GM21360 (cell line): ENCODE measurements around the gene FBXL20.
"Not testable (repeated sequence)": the region's sequence is repeated elsewhere in the genome, so short reads cannot be mapped to it uniquely, and the experiment has no call there.

Experiments
- ATAC-seq: cut with Tn5 transposase; IDR thresholded peaks from one replicate; pipeline ENCODE4 v1.9.1; 2021; ENCODE audit warnings: mild to moderate bottlenecking, moderate library complexity; ENCODE audit not compliant: unreplicated experiment

The FBXL20 gene

DNA sequence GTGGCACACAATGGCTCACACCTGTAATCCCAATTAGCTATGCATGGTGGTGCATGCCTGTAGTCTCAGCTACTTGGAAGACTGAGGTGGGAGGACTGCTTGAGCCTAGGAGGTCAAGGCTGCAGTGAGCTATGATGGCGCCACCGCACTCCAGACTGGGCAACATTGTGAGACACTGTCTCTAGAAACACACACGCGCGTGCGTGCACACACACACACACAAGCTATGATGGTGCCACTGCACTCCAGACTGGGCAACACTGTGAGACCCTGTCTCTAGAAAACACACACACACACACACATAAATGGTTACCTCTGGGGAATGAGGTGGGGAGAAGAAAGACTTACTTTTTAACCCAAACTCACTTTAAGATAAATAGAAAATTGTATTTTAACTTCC is 16.4 kb downstream of the FBXL20 start:
- no peak for ATAC-seq

DNA sequence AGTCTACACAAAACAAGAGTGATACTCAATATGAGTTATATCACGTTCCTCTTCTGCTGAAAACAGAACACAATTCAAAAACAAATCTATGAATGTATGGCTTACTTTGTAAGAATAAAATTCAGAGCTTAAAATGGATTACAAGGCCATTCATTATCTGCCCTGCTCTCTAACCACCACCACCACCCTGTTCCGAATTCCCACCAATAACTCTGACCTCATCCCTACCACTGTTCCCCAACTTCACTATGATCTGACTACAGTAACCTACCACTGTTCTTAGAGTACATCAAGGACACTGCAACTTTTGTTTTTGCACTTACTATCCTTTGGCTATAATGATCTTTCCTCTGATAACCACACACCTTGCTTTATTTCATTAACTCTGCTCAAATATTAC is 21.3 kb downstream of the FBXL20 start:
- no peak for ATAC-seq

DNA sequence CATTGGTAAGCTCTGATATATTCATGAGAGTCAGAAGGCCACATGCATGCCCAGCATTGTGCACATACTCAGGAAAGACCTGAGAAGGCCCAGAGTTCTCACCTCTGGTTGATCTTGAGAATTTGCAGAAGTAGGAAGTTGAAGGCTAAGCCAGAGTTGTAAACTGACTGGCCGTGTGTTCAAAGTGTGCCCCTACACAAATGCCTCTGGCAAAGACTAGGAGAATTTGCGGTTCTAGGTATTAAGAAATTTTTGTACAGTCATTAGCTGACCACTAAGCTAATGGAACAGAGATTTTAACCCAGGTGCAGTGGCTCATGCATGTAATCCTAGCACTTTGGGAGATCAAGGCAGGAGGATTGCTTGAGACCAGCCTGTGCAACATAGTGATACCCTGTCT is 25.0 kb downstream of the FBXL20 start:
- no peak for ATAC-seq

DNA sequence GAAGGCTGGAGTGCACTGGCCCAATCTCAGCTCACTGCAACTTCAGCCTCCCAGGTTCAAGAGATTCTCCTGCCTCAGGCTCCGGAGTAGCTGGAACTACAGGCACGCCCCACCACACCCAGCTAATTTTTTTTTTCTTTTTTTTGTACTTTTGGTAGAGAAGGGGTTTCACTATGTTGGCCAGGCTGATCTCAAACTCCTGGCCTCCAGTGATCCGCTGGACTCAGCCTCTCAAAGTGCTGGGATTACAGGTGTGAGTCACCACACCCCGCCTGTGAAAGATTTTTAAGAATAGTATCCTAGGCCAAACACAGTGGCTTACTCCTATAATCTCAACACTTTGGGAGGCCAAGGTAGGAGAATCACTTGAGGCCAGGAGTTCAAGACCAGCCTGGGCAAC is 33.6 kb downstream of the FBXL20 start:
- ATAC-seq, result not testable (repeated sequence)

DNA sequence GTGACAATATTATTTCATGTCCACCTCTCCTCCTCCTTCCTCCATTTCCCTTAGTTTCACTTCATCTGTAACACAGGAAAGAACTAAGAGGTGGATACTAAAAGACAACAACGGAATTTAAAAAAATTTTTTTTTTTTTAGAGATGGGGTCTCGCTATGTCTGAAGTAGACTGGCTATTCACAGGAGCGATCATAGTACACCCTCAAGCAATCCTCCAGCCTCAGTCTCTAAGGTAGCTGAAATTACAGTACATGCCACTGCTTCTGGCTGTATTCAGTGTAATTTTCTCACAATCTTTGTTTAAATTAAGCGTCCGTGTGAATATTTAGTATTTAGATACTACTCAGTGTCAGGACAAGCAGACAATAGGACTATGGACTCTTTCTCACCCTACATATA is 35.6 kb downstream of the FBXL20 start:
- no peak for ATAC-seq

DNA sequence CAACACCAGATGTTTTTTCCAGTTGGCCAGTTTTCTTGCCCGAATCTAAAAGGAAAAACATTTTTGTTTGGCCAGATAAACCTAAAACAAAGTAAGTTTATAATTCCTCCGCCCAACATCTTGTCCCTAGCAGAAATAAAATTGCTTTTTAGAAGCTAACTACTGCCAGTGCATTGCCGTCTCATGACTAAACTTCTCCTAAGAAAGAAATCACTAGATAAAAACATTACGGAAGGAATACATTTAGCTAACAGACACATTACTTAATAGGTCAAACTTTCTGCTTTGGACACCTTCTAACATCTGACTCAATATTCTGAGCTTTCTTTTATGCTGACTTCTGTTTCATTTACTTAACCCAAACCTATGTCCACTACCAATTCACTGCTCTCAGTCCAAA is 36.2 kb downstream of the FBXL20 start:
- no peak for ATAC-seq

DNA sequence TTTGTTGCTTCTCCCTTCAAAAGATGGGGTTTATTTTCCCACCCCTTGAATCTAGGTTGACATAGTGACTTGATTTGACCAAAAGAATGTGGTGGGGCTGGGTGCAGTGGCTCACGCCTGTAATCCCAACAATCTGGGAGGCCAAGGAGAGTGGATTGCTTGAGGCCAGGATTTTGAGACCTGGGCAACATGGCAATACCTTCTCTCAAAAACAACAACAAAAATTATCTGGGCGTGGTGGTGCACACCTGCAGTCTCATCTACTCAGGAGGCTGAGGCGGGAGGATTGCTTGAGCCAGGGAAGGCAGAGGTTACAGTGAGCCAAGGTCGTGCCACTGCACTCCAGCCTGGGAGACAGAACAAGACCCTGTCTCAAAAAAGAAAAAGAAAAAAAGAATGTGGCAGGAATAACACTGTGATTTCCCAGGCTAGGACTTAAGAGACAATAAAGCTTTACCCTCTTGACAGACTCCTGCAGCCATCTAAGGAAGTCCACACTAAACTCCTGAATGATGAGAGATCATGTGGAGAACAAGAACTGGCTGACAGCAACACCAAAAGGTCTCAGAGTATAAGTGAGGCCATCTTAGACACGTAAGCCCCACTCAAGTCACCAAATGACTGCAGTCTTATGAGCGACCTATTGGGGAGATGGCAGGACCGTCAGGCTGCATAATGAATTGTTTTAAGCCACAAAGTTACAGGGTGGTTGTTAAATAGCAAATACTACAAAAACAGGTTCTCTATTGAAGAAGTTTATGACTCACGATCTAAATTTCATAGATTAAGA is 37.0 kb downstream of the FBXL20 start:
- no peak for ATAC-seq

DNA sequence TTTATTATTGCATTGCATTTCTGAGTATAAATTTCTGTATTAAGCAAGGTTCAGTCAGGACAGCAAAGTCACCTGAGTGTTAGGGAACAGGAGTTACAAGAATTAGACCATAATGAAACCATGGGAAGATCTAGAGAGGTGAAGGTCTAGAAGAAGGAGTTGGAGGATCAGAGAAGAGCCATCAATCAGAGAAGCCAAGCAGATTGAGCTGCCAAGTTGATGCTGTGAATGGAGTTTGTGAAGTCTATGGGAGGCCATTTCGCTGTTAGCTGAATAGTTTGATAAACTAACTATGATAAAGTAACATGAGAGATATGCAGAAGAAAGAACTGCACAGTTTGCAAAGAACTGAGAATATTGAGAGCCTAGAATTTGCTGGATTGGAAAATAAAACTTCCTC is 40.4 kb downstream of the FBXL20 start:
- no peak for ATAC-seq

DNA sequence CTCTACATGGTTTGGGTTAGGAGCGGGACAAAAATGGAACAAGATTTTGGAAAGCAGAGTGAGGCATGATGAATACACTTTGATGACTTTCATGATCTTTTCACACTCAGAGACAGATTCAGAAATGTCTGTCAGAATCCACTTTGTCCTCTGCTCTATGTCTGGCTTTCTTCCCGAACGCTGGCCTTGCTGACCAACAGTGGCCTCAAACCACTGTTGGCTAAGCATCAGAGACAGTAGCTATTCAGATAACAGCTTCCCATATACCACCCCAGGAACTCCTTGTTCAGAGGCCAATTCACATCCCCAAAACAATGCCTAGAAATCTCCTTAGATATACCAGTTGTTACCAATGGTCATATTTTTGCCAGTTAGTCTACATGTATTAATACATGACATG is 40.9 kb downstream of the FBXL20 start:
- ATAC-seq, result no peak

DNA sequence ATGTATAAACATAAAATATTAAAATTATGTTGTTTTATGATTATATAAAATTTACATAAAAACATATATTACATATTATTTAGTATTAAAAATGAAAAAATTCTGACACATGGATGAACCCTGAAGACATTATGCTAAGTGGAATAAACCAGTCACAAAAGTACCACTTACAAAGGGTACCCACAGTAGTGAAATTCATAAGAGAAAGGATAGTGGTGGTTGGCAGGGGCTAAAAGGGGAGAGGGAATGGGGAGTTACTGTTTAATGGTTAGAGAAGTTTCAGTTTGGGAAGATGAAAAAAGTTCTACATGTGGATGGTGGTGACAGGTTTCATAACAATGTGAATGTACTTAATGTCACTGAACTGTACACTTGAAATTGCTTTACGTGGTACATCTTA is 41.4 kb downstream of the FBXL20 start:
- no peak for ATAC-seq

DNA sequence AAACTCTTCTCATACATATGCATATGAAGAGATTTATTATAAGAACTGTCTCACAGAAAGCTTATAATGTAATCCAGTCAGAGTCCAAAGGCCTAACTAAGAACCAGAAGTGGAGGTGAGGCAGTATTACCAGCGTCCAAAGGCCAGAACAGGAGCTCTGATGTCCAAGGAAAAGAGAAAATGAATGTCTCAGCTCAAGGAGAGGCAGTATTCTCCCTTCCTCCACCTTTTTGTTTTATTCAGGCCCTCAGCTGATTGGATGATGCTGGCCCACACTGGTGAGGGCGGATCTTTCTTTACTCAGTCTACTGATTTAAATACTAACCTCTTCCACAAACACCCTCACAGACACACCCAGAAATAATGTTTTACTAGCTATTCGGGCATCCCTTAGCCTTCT is 43.4 kb downstream of the FBXL20 start:
- no peak for ATAC-seq

DNA sequence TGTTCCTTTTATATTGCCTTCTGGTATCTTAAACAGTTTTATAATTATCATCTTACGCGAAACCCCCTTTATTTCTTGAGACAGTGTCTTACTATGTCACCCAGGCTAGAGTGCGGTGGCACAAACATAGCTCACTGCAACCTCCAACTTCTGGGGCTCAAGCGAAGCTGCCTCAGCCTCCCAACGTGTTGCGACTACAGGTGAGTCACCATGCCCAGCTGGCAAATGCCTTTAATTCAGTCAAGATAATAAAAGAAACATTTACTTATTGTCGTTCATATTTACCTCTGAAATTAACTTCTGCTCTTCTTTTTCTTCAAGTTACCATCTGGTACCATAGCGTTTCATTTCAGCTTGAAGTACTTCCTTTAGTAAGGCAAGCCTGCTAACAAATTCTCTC is 43.9 kb downstream of the FBXL20 start:
- ATAC-seq, result no peak

DNA sequence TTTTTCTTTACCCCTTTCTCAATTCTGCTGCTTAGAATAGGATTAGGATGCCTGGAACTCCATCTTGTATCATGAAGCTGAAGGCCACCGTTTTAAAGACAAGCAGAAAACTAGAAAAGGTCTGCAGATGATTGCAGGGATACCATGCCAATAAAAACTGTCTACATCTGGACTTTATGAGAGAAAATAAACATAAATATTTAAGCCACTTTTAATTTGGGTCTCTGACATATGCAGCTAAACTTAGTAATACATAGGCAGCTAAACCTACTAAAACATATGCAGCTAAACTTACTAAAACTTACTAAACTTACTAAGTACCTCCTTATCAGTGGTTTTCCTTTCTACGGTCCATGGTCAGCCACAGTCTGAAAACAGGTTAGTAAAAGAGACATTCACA is 48.4 kb downstream of the FBXL20 start:
- no peak for ATAC-seq

DNA sequence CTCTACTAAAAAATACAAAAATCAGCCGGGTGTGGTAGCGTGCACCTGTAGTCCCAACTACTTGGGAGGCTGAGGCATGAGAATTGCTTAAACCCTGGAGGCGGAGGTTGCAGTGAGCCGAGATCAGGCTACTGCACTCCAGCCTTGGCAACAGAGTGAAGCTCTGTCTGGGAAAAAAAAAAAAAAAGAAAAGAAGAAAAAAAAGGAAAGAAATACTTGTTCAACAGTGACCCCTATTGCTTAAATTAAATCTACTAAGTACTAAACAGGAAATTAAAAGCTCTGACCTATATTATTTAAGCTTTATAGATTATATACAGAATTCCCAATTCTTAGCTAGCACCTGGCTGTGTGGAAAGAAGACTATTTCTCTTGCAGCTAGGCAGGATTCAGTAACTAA is 48.9 kb downstream of the FBXL20 start:
- ATAC-seq, result no peak

DNA sequence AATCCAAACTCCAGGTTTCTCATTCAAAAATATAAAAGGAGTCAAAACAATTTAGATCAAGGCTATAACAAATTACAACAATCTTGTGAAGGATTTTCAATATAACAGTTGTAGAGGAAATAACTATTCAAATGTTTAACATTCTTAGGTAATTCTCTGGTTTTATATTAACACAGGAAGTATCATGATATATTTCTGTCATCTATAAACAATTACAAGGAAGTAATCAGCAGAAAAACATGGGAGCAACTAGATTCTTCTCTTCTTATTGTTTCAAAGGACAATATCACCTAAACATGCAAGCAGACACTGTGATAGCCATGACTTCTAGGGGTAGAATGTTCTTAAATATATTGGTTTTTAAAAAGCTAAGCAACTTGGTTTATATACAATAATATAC is 49.9 kb downstream of the FBXL20 start:
- no peak for ATAC-seq

DNA sequence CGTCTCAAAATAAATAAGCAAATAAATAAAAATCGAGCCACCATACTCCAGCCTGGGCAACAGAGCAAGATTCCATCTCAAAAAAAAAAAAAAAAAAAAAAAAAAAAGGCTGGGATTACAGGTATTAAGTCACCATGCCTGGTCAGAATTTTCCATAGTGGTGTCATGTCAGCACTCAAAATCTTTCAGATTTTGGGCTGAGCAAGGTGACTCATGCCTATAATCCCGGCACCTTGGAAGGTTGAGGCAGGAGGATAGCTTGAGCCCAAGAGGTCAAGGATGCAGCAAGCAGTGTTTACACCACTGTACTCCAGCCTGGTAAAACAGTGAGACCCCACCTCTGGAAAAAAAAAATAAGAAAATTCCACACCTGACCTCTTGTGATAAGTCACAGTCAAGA is 52.2 kb downstream of the FBXL20 start:
- ATAC-seq, result no peak

DNA sequence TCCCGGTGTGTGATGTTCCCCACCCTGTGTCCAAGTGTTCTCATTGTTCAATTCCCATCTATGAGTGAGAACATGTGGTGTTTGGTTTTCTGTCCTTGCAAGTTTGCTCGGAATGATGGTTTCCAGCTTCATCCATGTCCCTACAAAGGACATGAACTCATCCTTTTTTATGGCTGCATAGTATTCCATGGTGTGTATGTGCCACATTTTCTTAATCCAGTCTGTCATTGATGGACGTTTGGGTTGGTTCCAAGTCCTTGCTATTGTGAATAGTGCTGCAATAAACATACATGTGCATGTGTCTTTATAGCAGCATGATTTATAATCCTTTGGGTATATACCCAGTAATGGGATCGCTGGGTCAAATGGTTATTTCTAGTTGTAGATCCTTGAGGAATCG is 54.6 kb downstream of the FBXL20 start:
- ATAC-seq, result not testable (repeated sequence)

DNA sequence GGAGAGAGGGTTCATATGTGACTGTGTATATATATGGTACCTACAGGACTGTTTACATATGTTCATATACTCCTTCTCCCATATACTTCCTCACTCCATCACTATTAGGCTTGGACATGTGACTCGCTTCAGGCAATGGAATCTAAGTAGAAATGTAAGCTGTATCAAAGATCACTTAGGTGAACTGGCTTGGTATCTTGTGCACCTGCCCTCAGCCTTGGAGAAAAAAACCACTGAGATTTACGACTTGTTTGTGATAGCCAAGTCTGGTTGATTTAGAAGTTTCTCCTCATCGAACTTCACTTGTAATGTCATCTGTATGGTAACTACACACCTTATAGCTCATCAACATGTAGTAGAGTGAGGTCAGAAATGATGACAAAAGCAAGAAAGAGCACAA is 59.9 kb downstream of the FBXL20 start:
- ATAC-seq, result no peak

DNA sequence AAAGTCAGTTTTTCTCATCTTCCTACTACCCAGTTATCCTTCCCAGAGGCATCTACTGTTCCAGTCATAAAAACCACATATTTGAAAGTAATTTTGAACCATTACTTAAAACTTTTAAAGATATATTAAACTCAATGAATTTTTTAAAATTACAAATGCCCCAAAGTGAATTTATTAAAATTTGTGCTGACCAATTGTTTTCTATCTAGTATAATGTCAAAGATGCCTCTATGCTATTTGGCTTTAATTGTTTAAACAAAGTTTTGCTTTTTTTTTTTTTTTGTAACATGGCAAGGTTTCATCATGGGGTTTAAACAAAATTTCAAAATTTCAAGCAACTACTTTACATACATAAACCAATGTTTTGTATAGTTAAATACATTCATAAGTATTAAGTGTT is 60.7 kb downstream of the FBXL20 start:
- ATAC-seq, result no peak

DNA sequence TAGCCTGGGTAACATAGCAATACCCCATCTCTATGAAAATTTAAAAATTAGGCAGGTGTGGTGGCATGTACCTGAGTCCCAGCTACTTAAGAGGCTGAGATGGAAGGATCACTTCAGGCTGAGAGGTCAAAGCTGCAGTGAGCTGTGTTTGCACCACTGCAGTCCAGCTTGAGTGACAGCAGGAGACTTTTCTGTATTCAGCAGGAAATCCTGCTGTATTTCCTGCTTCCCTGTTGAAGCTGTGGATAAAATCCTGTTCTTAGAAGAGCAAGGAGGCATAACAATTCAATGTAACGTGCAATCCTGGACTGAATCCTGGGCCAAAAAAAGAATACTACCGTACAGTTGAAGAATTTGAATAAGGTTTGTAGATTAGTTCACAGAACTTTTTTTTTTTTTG is 62.2 kb downstream of the FBXL20 start:
- ATAC-seq, result no peak

DNA sequence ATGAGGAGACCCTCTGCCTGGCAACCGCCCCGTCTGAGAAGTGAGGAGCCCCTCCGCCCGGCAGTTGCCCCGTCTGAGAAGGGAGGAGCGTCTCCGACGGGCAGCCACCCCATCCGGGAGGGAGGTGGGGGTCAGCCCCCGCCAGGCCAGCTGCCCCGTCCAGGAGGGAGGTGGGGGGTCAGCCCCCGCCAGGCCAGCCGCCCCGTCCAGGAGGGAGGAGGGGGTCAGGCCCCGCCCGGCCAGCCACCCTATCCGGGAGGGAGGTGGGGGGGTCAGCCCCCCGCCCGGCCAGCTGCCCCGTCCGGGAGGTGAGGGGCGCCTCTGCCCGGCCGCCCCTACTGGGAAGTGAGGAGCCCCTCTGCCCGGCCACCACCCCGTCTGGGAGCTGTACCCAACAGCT is 63.8 kb downstream of the FBXL20 start:
- ATAC-seq, result not testable (repeated sequence)

DNA sequence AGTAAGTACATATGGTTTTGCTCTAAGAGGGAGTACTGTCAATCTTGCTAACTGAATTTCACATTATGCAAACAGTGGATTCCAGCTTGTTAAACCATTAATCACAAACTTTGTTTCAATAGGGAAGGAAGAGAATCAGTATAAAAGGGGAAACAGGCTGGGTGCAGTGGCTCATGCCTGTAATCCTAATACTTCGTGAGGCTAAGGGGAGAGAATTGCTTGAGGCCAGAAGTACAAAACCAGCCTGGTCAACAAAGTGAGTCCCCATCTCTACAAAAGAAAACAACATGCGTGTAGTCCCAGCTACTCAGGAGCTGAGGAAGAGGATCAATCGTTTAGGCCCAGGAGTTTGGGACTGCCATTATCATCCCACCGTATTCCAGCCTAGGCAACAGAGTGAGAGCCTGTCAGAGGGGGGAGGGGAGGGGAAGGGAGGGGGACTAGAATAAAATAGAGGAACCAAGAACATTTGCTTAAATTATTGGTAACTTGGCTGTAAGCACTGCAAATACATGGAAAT is 65.7 kb downstream of the FBXL20 start:
- ATAC-seq, result no peak
